Middle frontal gyrus (tissue), 1 donor: ENCODE measurements around the gene LRRC37A3.
"Not testable (repeated sequence)": the region's sequence is repeated elsewhere in the genome, so short reads cannot be mapped to it uniquely, and the experiment has no call there.

Experiments
- DNase-seq: peaks from one replicate; pipeline ENCODE4 v3.0.0-alpha.2; 2015; ENCODE audit warnings: low spot score; ENCODE audit errors: extremely low spot score

The LRRC37A3 gene

DNA sequence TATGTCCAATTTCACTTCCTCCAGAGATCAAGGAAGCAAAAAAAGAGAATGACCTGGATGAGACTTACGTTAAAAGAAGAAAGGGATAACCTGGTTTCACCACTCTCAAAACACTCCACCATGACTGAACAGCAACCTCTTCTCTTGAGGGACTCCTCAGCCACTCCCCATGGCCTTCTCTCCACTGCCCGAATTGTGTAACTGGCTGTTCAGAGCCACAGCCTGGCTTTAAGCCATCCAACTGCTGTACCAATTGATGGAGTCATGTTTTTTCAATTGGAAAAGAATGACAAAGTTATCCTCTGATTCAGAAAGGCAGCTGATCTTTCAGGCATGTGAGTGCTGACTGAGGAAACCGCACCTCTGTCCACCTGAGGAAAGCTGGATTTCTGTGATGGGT lies 85.2 kb downstream of the LRRC37A3 start:
- not testable (repeated sequence) for DNase-seq

DNA sequence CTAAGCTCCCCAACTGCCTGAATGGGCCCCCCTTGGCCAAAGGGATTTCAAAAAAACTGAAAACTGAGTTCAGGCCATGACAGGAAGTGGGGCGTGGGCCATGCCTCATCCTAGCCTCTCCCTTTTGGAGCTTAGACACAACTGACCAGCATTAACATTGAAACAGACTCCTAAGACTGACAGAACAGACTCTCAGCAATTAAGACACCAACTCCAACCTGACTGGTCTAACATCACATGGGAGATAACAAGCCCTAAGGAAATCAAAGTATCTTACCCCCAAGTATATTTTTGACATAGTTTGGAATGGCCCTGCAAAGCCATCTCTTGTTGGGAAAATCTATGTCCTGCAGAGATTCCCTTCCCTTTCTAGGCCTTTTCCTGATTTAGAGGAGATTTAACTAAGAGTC lies 88.6 kb downstream of the LRRC37A3 start:
- not testable (repeated sequence) for DNase-seq

DNA sequence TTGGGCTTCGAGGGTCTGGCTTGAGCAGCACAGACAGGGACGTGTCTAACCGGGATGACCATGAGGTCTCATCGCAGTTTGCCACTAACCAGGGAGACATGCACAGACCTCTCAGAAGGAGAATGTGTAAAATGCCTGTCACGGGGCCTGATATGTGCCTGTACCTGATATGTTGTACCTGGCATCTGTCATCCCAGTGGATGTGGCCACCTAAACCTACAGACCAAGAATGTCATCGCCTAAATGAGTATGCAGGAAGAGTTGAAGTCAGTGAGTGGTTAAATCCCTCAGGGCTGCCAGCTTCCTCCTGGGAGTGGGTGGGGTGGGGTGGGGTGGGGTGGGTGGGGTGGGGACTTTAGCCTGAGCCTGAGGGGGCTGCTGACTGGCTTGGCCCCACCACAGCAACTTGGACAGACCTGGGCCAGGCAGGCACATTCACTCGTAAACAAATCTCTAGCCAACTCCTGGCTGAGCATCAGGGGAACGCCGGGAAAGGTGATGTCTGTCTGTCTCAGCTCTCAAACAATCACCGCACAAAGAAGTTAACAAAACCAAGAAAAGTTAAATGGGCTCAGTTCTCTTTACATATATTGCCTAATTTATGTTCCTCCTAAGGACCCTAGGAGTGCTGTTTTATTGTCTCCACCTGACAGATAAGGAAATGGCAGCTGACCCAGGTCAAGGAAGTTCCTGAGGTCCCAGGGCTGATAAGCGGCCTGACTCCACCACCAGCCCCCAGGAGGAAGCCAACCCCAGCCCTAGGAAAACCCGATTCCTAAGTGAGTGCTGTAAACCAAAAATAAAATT lies 89.3 kb downstream of the LRRC37A3 start:
- not testable (repeated sequence) for DNase-seq

- not testable (repeated sequence) for DNase-seq
Observed at GRCh38 chr17:64829068-64829467, 90.2 kb downstream of the LRRC37A3 start.

- not testable (repeated sequence) for DNase-seq
Observed at GRCh38 chr17:64818904-64819303, 100.4 kb downstream of the LRRC37A3 start.

DNA sequence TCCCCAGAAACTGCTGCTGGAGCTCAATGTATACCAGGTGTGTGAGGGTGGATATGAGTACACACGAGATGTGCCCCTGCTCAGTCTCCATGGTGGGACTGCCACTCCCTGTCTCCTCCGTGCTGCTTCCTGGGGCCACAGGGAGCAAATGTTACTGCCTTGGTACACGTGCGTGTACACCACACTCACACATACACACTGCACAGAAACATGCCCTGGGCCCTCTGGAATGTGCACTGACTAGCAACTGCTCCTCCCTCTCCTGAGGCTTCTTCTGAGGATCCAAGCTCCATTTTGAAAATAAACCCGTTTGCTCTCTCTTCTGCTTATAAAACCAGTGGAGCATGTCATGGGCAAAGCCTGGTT lies 103.5 kb downstream of the LRRC37A3 start:
- not testable (repeated sequence) for DNase-seq

DNA sequence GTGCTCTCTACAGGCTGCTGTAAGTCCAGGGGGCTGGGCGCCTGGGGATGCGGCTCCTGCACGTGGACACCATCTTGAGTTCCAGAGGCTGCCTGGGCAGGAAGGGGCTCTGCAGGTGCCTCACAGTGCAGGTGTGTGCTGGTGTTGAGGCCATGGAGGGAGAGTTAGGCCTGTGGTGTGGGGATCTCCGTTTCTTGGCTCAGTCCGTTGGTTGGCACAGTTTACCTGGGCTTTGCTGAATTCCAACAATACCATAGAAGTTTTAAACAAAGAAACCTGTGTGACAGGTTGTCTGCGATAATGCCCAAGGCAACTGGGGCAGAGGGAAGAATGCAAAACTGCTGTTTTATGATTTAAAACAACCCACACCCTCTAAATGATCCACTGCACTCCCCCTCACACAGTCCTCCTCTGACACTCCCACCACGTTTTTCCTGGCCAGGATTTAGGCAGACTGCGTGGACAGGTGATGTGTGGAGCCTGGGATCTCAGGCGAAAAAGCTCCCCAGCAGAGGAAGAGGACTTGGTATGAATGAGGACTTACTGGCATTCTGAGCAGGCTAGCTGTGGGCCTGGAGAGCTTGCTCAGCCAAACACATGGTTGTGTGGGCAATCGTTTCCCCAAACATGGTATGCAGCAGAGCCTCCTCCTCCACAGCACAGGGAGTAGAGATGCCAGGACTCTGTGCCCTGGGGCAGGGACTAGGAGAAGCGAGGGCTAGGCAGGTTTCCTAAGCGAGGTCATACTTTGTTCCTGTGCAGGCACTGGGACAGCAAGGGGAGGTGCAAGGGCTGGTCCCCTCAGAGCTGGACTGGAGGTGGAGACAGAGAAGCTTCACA lies 104.1 kb downstream of the LRRC37A3 start:
- DNase-seq, result not testable (repeated sequence)

- not testable (repeated sequence) for DNase-seq
Observed at GRCh38 chr17:64808178-64808977, 110.9 kb downstream of the LRRC37A3 start.
